NCI-H526 treated with DMSO at 0.1 percent for 48 hours (cell line): ENCODE data around the gene ARMH3.
"Not testable (repeated sequence)": the region's sequence is repeated elsewhere in the genome, so short reads cannot be mapped to it uniquely, and the experiment has no call there.

ENCODE experiments used
- DNase-seq: peaks from one replicate; lab custom pipeline; 2025; lab: John Stamatoyannopoulos, UW

The ARMH3 gene

GRCh38 chr10:102046095-102046494 lies 9.9 kb downstream of the ARMH3 start:
- DNase-seq, result no peak

GRCh38 chr10:102045292-102045691 lies 10.7 kb downstream of the ARMH3 start:
- no peak for DNase-seq

GRCh38 chr10:102040305-102041050 lies 15.5 kb downstream of the ARMH3 start:
- DNase-seq, result no peak

GRCh38 chr10:102038410-102038809 lies 17.6 kb downstream of the ARMH3 start:
- DNase-seq, result no peak

GRCh38 chr10:102035807-102036206 lies 20.2 kb downstream of the ARMH3 start:
- not testable (repeated sequence) for DNase-seq

GRCh38 chr10:102033787-102034186 lies 22.2 kb downstream of the ARMH3 start:
- DNase-seq, result no peak

GRCh38 chr10:102027261-102027660 lies 28.7 kb downstream of the ARMH3 start:
- DNase-seq, result no peak

- DNase-seq, result no peak
Observed at GRCh38 chr10:102024799-102025198, 31.2 kb downstream of the ARMH3 start.

GRCh38 chr10:102020938-102021337 lies 35.0 kb downstream of the ARMH3 start:
- no peak for DNase-seq

- DNase-seq, result no peak
Observed at GRCh38 chr10:102017295-102017694, 38.7 kb downstream of the ARMH3 start.

GRCh38 chr10:102016416-102016815 lies 39.6 kb downstream of the ARMH3 start:
- DNase-seq, result no peak

GRCh38 chr10:102010961-102011360 lies 45.0 kb downstream of the ARMH3 start:
- DNase-seq, result no peak

GRCh38 chr10:102009801-102010425 lies 46.1 kb downstream of the ARMH3 start:
- DNase-seq, result peak; percentile 37

GRCh38 chr10:102007796-102008195 lies 48.2 kb downstream of the ARMH3 start:
- no peak for DNase-seq

GRCh38 chr10:102007031-102007430 lies 48.9 kb downstream of the ARMH3 start:
- DNase-seq, result not testable (repeated sequence)

GRCh38 chr10:102004376-102004775 lies 51.6 kb downstream of the ARMH3 start:
- no peak for DNase-seq

- DNase-seq, result peak; percentile 28
Observed at GRCh38 chr10:102003541-102003940, 52.4 kb downstream of the ARMH3 start.

- no peak for DNase-seq
Observed at GRCh38 chr10:102001435-102002068, 54.4 kb downstream of the ARMH3 start.

- DNase-seq, result no peak
Observed at GRCh38 chr10:101997803-101998202, 58.2 kb downstream of the ARMH3 start.

GRCh38 chr10:101995451-101996063 lies 60.4 kb downstream of the ARMH3 start:
- no peak for DNase-seq

GRCh38 chr10:101993651-101994200 lies 62.2 kb downstream of the ARMH3 start:
- no peak for DNase-seq

GRCh38 chr10:101993221-101993620 lies 62.8 kb downstream of the ARMH3 start:
- no peak for DNase-seq
